Activated CD8-positive, alpha-beta memory T cell treated with anti-CD3 and anti-CD28 coated beads, Interleukin-2, amount 50 U/mL, for 4 hours (primary cell): ENCODE measurements around the gene CFAP97.
"Not testable (repeated sequence)": the region's sequence is repeated elsewhere in the genome, so short reads cannot be mapped to it uniquely, and the experiment has no call there.

Source experiments
- DNase-seq: peaks from one replicate; pipeline ENCODE4 v3.0.0-alpha.2; 2020

Gene CFAP97

DNA sequence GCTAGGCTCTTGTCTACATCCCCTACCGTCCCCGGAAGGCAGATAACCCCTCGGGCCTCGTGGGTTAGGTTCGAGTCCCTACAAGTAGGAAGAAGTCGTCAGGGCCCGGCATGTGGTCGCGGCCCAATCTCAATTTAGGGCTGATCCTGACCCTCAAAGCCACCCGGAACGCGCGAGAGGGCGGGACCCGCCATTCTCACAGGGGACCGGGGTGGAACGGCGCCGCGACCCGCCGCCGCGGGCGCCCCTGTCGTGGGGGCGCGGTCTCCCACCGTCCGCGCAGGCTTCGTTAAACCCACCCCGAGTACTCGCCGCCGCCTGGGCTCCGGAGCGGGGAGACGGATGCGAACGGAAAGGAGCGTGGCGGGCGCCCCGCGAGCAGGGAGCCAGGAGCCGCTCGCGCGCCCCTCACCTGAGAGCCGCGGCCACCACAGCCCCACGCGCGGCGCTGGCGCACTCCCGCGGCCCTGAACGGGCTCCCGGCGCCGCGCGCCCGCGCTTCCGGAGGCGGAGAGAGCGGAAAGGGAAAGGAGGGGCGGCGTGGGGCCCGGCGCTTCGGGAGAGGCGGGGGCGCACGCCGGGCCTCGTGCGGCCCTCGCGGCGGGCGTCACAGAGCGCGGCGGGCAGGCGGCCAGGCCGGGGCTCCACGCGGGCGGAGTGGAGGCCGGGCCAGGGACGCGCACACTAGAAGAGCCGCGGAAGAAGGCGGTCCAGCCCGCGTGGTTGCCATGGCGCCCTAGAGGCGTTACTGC, at the start of gene CFAP97:
Gene CFAP97 (minus strand): TSS at position 515 of the 752 bp plus-strand sequence. CDS start 12,804 bp downstream, outside the sequence.
- DNase-seq, result peak; percentile 86

DNA sequence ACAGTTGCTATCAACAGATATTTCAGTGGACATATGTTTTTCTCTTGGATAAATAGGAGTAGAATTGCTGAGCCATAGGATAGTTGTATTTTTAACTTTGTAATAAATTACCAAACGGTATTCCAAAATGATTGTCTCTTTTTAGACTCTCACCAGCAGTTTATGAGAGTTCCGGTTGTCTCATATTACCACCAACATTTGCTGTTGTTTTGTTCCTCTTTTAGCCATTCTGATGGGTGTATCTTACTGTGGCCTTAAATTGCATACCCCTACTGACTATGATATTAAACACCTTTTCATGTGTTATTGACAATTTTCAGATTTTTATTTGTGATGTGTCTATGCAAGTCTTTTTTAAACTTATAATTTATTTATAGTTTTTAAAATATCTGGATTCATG, 45.3 kb upstream of the CFAP97 start:
- no peak for DNase-seq

DNA sequence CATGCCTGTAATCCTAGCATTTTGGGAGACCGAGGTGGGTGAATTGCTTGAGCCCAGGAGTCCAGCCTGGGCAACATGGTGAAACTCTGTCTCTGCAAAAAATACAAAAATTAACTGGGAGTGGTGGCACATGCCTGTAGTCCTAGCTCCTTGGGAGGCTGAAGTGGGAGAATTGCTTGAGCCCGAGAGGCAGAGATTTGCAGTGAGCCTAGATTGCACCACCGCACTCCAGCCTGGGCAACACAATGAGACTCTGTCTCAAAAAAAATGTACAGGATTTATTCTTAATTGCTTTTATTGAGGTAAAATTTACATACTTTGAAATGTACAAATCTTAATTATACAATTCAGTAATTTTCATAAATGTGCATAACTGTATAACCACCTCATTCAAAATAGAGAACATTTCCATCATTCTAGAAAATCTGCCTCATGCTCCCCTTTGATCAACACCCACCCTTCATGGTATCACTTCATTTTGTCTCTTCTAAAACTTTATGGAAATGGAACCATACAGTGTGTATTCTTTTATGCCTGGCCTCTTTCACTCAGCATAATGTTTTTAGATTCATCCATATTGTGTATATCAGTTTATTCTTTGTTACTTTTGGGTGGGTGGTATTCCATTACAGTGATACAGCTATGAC, 44.7 kb upstream of the CFAP97 start:
- no peak for DNase-seq

DNA sequence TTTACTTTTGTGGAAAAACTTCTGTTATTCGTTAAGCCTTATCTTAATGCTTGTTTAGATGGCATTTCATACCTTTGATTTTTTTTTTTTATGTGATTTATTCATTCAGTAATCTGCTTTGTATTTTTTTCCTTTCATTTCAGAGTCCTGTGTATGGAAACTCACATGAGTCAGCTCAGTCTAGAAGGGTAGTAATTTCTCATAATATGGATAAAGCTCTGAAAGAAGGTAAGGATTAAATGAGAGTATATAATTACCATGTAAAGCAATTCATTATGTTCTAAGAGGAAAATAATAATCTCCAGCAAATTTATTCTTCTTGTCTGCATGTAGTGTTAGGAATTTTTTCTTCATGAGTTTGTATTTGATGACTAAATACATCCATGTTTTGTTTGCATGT, 43.4 kb upstream of the CFAP97 start:
- DNase-seq, result no peak

GRCh38 chr4:185246453-185246852, 42.7 kb upstream of the CFAP97 start:
- DNase-seq, result no peak

- no peak for DNase-seq
Observed at GRCh38 chr4:185244763-185245162, 41.0 kb upstream of the CFAP97 start.

DNA sequence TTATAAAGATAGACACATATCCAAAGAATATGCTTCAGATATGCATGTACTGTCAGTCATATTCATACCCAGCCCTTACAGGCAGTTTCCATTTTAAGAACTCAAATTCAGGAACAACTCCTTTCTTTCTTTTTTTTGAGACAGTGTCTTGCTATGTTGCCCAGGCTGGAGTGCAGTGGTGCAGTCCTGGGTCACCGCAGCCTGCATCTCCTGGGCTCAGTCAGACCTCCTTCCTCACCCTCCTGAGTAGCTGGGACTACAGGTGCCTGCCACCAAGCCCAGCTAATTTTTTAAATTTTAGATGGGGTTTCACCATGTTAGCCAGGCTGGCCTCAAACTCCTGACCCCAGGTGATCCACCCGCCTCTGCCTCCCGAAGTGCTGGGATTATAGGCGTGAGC, 40.1 kb upstream of the CFAP97 start:
- no peak for DNase-seq

DNA sequence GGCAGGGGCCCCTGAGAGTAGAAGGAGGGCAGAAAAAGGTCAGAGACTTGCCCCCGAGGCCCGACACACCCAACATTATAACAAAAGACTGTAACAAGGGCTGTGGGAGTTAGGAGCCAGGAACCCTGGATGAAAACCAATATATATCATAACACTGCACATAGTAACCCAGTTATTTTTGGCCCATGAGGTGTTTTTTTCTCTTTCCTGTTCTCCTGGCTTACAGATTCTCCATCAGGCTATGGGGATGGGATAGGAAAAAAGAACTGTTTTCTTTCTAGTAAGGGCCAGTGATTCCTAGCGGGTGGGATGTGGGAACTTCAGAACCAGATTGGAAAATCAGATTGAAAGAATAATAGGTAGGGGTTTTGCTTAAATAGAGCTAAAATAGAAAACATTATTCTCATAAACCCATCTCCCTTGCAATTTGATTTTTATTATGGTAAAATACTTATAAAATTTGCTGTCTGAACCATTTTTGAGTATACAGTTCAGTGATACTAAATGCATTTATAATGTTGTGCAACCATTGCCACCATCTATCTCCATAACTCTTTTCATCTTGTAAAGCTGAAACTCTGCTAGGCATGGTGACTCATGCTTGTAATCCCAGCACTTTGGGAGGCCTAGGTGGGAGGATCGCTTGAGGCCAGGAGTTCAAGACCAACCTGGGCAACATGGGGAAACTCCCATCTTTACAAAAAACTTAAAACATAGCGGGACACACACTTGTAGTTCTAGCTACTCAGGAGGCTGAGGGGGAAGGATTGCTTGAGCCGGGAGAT, 39.1 kb upstream of the CFAP97 start:
- DNase-seq, result no peak

GRCh38 chr4:185240486-185240885, 36.7 kb upstream of the CFAP97 start:
- not testable (repeated sequence) for DNase-seq

GRCh38 chr4:185238750-185239149, 35.0 kb upstream of the CFAP97 start:
- DNase-seq, result no peak

DNA sequence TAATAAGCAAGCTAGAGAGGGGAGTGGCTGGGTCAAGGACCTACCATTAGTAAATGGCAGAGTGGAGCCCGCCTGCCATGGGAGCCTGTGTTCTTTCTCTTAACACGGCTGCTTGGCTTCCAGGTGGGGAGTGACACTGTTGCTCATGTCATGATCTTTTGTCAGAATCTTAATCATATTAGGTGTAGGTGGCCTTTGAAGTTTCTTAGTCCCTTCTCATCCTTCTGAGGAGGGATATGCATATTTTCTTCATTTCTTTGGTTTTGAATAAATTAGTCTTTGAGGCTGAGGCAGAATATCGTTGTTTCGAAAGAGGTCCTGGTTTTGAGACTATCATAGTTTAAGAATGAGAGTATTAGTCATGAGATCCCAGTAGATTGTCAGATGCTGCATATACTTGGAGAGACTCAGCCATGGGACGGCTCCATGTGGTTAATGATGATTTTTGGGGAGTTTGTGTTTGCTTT, 34.4 kb upstream of the CFAP97 start:
- DNase-seq, result no peak

- no peak for DNase-seq
Observed at GRCh38 chr4:185237175-185237574, 33.4 kb upstream of the CFAP97 start.

GRCh38 chr4:185235843-185236503, 32.2 kb upstream of the CFAP97 start:
- no peak for DNase-seq

- no peak for DNase-seq
Observed at GRCh38 chr4:185235119-185235842, 31.5 kb upstream of the CFAP97 start.

GRCh38 chr4:185232370-185232769, 28.6 kb upstream of the CFAP97 start:
- no peak for DNase-seq

DNA sequence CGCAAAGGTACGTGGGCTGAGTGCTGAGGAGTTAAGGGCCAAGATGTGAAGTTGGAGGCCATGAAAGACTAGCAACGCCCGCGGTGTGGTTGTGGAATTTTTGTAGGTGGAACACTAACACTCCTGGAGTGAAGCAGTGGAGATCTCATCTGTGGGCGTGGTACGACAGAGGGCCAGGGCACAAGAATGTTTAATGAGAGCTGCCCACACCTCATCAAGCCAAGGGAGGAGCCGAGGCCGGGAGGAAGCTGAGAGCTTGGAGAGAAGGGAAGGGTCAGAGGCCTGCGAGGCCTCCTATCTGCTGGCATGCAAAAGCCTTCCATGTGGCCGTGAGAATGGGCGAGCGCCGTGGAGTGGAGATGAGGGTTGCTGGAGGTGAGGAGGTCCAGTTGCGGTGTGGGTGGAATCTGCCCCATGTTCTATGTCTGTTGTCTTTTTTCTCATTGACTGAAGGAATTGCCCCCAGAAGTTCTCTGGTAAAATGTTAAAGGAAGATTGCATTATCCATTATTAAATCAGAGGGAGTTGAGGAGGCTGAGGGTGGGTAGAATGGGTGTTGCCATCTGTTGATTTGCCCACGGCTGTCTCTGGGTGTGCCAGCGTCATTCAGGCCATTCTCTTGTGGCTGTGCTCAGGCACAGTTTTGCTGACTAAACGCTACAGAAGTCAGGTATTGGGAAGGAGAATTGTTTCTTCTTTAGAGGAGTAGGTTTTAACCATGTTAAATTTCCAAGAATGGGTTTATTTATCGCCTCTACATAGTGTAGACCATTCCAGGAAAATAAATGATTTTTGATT, 25.4 kb upstream of the CFAP97 start:
- no peak for DNase-seq

DNA sequence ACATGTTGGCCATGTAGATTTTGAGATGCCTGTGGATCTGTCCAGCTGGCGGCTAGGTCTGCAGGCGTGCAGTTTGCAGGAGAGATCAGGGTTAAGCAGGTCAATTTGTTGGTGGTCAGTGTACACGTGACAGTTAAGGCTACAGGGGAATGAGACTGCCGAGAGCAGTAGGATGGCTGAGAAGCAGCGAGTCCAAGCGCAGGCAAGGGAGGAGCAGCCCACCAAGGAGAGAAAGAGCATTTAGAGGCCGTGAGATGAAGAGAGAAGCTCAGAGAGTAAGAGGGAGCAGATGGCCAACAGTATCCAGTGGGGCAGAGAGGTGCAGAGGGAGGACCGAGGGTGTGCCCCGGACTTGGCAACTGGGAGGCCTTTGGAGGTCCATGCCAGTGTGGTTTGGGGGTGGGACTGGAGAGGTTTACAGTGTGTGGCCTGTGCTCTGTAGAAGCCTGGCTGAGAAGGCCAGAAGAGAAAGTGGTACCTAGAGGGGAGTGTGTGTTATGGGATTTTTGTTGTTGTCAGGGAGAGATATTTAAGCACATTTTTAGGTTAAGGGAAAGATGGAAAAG, 24.0 kb upstream of the CFAP97 start:
- DNase-seq, result no peak

DNA sequence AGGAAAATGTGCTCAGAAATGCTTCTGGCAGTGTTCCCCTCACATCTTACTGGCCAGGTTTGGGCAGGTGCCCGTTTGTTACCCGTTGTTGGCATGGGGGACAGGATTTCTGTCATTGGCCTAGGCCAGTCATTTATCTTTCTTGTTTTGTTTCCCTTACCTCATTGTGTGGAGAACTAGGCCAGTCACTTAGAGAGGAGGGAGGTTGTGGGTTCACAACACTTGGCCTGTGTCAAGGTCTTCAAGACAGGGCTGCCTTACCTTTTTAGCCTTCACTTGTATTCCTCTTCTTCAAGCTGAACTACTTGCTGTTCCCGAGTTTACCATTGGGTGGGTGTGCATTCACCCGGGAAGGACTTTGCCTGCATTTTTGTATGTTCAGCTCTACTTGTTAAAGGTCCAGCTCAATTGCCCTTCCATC, 23.3 kb upstream of the CFAP97 start:
- DNase-seq, result no peak

- DNase-seq, result no peak
Observed at GRCh38 chr4:185225940-185226339, 22.1 kb upstream of the CFAP97 start.

DNA sequence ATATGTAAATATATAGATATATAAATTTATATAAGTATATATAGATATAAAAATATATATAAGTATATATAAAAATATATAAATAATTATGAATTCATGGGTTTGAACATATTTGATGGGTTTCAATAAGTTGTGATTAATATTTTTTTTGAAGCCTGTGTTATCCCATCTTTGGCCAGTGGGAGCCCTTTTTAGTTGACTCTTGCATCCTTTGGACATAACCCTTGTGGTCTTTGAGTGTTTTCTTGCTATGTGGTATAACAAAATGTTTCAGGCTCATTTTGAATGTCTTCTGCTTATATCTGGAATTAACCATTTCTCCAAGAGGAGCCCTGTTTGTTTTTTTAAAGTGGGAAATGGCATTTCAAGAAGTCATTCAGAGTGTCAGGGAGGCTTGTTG, 20.8 kb upstream of the CFAP97 start:
- no peak for DNase-seq

GRCh38 chr4:185222598-185222997, 18.8 kb upstream of the CFAP97 start:
- no peak for DNase-seq
